Ovary (tissue), 3 donors: ENCODE measurements around the gene MOGAT3.

Experiments
- EP300 ChIP-seq: sonication (generic); formaldehyde crosslinking; IDR thresholded peaks from one replicate; pipeline ENCODE4 v1.6.1; 2017; ENCODE audit warnings: antibody characterized with exemption
- TF ChIP-seq, protein P1 (sequence below), 3 donors: fragments of 450-650 bp in 2 of 3; fragments of 200-600 bp in 1 of 3; IDR thresholded peaks; one replicate each; pipeline versions ENCODE4 v1.5.1 to v1.8.0; 2016 to 2022; ENCODE audit warnings: antibody characterized with exemption in 3 of 3, mild to moderate bottlenecking in 1 of 3
- donor health status: DM: no; HTN: no; CAD: no.

DNA sequence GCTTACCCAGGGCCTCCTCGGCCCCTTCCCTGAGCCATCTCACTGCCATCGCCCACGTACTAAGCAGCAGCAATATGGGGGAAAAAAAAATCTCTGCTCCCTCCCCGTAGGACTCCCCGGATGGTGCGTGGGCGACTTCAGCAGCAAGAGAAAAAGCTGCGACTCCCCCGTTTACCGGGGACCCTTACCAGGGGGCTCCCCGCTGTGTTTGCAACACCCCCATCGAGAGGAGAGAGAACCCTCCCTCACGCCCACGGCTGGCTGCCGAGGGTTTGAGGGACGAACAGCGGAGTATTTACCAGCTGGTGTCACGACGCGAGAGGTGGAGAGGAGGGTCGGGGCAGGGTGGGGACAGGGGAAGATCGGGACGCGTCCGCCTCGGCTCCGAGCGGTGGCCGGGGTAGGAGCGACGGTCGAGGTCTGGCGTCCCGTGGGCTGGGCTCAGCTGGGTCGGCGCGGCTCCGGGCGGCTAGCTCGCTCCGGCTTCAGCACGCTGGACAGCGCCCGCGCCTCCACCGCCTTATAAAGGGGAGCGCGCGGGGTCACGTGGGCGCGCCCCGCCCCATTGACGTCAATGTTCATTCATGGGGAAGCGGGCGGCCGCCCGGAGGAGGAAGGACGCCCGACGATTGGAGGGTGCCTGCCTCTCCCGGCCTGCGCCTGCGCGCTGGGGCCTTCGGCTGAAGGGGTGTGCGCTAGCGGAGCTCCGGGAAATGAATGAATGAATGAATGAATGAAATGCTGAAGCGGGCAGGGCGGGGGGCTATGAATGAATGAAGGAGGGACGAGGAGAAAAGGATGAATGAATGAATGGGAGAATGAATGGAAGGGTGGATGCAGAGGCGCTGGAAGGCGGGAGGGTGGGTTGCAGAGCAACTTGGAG, 35.5 kb downstream of the MOGAT3 start, which contains the start of gene VGF:
- TF ChIP-seq, protein P1, sequence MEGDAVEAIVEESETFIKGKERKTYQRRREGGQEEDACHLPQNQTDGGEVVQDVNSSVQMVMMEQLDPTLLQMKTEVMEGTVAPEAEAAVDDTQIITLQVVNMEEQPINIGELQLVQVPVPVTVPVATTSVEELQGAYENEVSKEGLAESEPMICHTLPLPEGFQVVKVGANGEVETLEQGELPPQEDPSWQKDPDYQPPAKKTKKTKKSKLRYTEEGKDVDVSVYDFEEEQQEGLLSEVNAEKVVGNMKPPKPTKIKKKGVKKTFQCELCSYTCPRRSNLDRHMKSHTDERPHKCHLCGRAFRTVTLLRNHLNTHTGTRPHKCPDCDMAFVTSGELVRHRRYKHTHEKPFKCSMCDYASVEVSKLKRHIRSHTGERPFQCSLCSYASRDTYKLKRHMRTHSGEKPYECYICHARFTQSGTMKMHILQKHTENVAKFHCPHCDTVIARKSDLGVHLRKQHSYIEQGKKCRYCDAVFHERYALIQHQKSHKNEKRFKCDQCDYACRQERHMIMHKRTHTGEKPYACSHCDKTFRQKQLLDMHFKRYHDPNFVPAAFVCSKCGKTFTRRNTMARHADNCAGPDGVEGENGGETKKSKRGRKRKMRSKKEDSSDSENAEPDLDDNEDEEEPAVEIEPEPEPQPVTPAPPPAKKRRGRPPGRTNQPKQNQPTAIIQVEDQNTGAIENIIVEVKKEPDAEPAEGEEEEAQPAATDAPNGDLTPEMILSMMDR (IDR thresholded peaks at IDR 0.05): no peak
- no peak for TF ChIP-seq EP300
